Suprapubic skin (tissue), 3 donors: ENCODE measurements around the gene USP6.

Experiments used
- CTCF ChIP-seq, 2 donors: fragments of 200-600 bp in 1 of 2; fragments of 450-650 bp in 1 of 2; sonication (generic) in 1 of 2; IDR thresholded peaks; one replicate each; pipeline ENCODE4 v1.5.1; 2016 to 2019; ENCODE audit warnings: antibody characterized with exemption in 2 of 2, mild to moderate bottlenecking in 1 of 2, moderate library complexity in 1 of 2
- POLR2AphosphoS5 ChIP-seq, 3 donors: sonication (generic); formaldehyde crosslinking; IDR thresholded peaks; one replicate each; pipeline ENCODE4 v1.6.1; 2017; ENCODE audit warnings: antibody characterized with exemption in 3 of 3

DNA sequence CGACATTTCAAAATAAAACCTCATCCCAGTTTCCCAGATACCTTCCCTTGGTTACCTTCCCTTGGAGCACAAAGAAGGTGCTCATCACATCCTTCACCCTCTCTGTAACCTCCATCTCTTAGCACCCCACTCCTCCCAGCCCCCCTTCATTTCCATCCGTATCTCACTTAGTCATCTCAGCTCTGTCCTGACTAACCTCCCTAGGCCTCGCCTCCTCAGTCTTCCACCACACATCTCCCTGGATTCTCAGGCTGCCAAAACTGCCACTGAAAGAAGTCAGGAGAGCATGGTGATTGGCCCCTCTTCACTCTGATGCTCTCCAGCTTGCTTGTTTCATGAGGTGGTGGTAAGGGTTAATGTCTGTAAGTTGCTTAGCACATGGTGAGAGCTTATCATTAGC lies 35.2 kb upstream of the USP6 start:
- no peak for TF ChIP-seq POLR2AphosphoS5 (IDR thresholded peaks at IDR 0.05)
- no peak for TF ChIP-seq CTCF (IDR thresholded peaks at IDR 0.05)
